GM12865 (cell line): Measurements from ENCODE around the gene PDZD2.
A peak's percentile ranks its signal among the peaks of the same experiment; 100 is the strongest.
"Not testable (repeated sequence)": the region's sequence is repeated elsewhere in the genome, so short reads cannot be mapped to it uniquely, and the experiment has no call there.

Source experiments
- DNase-seq: peaks from one replicate; pipeline ENCODE4 v3.0.0; 2010; ENCODE audit warnings: low read depth
- H3K4me3 ChIP-seq: 2 replicates; pipeline ENCODE4 v1.5.1; 2011; ENCODE audit warnings: mild to moderate bottlenecking, low read depth, low read length, control low read depth
- CTCF ChIP-seq: IDR thresholded peaks from 2 replicates; pipeline ENCODE4 v1.5.1; 2011; ENCODE audit warnings: low read length, control low read depth, low read depth, inconsistent platforms; ENCODE audit not compliant: insufficient read depth; ENCODE audit errors: missing control alignments

Gene PDZD2

GRCh38 chr5:32108167-32108566, 469.2 kb downstream of the PDZD2 start:
- TF ChIP-seq CTCF, result no peak
- no peak for DNase-seq
- H3K4me3 ChIP-seq, result no peak overlapping the region

GRCh38 chr5:32109236-32109635, 470.3 kb downstream of the PDZD2 start:
- TF ChIP-seq CTCF, result no peak
- DNase-seq, result no peak
- no peak overlapping the region for H3K4me3 ChIP-seq

- no peak for TF ChIP-seq CTCF
- no peak for DNase-seq
- H3K4me3 ChIP-seq, result no peak overlapping the region
Measured at GRCh38 chr5:32110111-32110696, 471.3 kb downstream of the PDZD2 start.

GRCh38 chr5:32115985-32116384, 477.1 kb downstream of the PDZD2 start:
- H3K4me3 ChIP-seq, result no peak overlapping the region
- DNase-seq, result no peak
- TF ChIP-seq CTCF, result no peak

- TF ChIP-seq CTCF, result no peak
- no peak overlapping the region for H3K4me3 ChIP-seq
- no peak for DNase-seq
Measured at GRCh38 chr5:32116574-32117313, 477.8 kb downstream of the PDZD2 start.

- H3K4me3 ChIP-seq, DNase-seq: not testable (repeated sequence)
Measured at GRCh38 chr5:32118922-32119321, 480.0 kb downstream of the PDZD2 start.

GRCh38 chr5:32123058-32123805, 484.3 kb downstream of the PDZD2 start:
- DNase-seq, result peak; percentile 34
- no peak for TF ChIP-seq CTCF
- H3K4me3 ChIP-seq, result no peak overlapping the region
